ENCODE measurements around the gene CFAP300. TPM values are rescaled to one million over a fixed set of nuclear protein-coding genes. Genes with fewer than 3 reads are reported as not detected.
A peak's percentile ranks its signal among the peaks of the same experiment; 100 is the strongest.

Gene CFAP300
- polyA plus RNA-seq, 4 donors, result 4.9 to 7.3 (median 5.6) TPM

GRCh38 chr11:102071497-102072472, 24.5 kb downstream of the CFAP300 start:
- no peak for DNase-seq (ENCODE audit: low read depth in 4 of 4, low spot score in 2 of 4)

GRCh38 chr11:102073253-102073652, 26.0 kb downstream of the CFAP300 start:
- DNase-seq (ENCODE audit: low read depth in 4 of 4, low spot score in 2 of 4), result no peak

GRCh38 chr11:102079625-102080024, 32.4 kb downstream of the CFAP300 start:
- DNase-seq (ENCODE audit: low read depth in 4 of 4, low spot score in 2 of 4), result no peak

GRCh38 chr11:102081313-102081712, 34.1 kb downstream of the CFAP300 start:
- DNase-seq (ENCODE audit: low read depth in 4 of 4, low spot score in 2 of 4), result no peak

- DNase-seq (ENCODE audit: low read depth in 4 of 4, low spot score in 2 of 4), result no peak
Observed at GRCh38 chr11:102085864-102086551, 38.8 kb downstream of the CFAP300 start.

- no peak for DNase-seq (ENCODE audit: low read depth in 4 of 4, low spot score in 2 of 4)
Observed at GRCh38 chr11:102097186-102097585, 49.9 kb downstream of the CFAP300 start.

GRCh38 chr11:102099755-102100154, 52.5 kb downstream of the CFAP300 start:
- DNase-seq (ENCODE audit: low read depth in 4 of 4, low spot score in 2 of 4), result no peak

GRCh38 chr11:102108734-102109440, 61.6 kb downstream of the CFAP300 start:
- DNase-seq (ENCODE audit: low read depth in 4 of 4, low spot score in 2 of 4), result no peak

- DNase-seq (ENCODE audit: low read depth in 4 of 4, low spot score in 2 of 4), result peak; percentile 87 to 93 (median 91)
Observed at GRCh38 chr11:102109896-102110760, 62.9 kb downstream of the CFAP300 start, which contains the start of gene YAP1. Gene YAP1, plus strand, starts transcription at chr11:102110447. Its CDS starts 402 bp downstream, at chr11:102110849.

- DNase-seq (ENCODE audit: low read depth in 4 of 4, low spot score in 2 of 4), result no peak
Observed at GRCh38 chr11:102110761-102111010, 63.4 kb downstream of the CFAP300 start.

GRCh38 chr11:102111011-102111786, 64.0 kb downstream of the CFAP300 start:
- DNase-seq (ENCODE audit: low read depth in 4 of 4, low spot score in 2 of 4), result peak; percentile 67 to 88 (median 85)

- peak in 2 of 4 donors; percentile 69 to 85 for DNase-seq (ENCODE audit: low read depth in 4 of 4, low spot score in 2 of 4)
Observed at GRCh38 chr11:102111787-102112508, 64.7 kb downstream of the CFAP300 start.

GRCh38 chr11:102112509-102112821, 65.2 kb downstream of the CFAP300 start:
- DNase-seq (ENCODE audit: low read depth in 4 of 4, low spot score in 2 of 4), result no peak

GRCh38 chr11:102114032-102114431, 66.8 kb downstream of the CFAP300 start:
- DNase-seq (ENCODE audit: low read depth in 4 of 4, low spot score in 2 of 4), result no peak

- DNase-seq (ENCODE audit: low read depth in 4 of 4, low spot score in 2 of 4), result no peak
Observed at GRCh38 chr11:102115557-102115956, 68.3 kb downstream of the CFAP300 start.

GRCh38 chr11:102116453-102117205, 69.4 kb downstream of the CFAP300 start:
- no peak for DNase-seq (ENCODE audit: low read depth in 4 of 4, low spot score in 2 of 4)

- DNase-seq (ENCODE audit: low read depth in 4 of 4, low spot score in 2 of 4), result no peak
Observed at GRCh38 chr11:102117472-102118113, 70.4 kb downstream of the CFAP300 start.

GRCh38 chr11:102118937-102119336, 71.7 kb downstream of the CFAP300 start:
- DNase-seq (ENCODE audit: low read depth in 4 of 4, low spot score in 2 of 4), result no peak

All from left renal cortex interstitium (tissue), 4 donors.